Endothelial cell (in vitro differentiated cells): Measurements from ENCODE around the gene KDM4B. TPM values are rescaled to one million over a fixed set of nuclear protein-coding genes. Genes with fewer than 3 reads are reported as not detected.

Experiments used
- DNase-seq: peaks from one replicate; pipeline ENCODE4 v3.0.0; 2021; ENCODE audit warnings: low spot score
- H3K27ac Mint-ChIP-seq: one replicate; pipeline ENCODE4 v1.8.0; 2021; ENCODE audit warnings: mixed read lengths, inconsistent platforms; ENCODE audit not compliant: unreplicated experiment
- H3K27me3 Mint-ChIP-seq: one replicate; pipeline ENCODE4 v1.8.0; 2021; ENCODE audit warnings: mild to moderate bottlenecking, moderate library complexity, mixed read lengths, inconsistent platforms; ENCODE audit not compliant: unreplicated experiment
- H3K36me3 Mint-ChIP-seq: one replicate; pipeline ENCODE4 v1.8.0; 2021; ENCODE audit warnings: mild to moderate bottlenecking, low read depth, mixed read lengths, inconsistent platforms; ENCODE audit not compliant: unreplicated experiment
- H3K4me1 Mint-ChIP-seq: one replicate; pipeline ENCODE4 v1.8.0; 2021; ENCODE audit warnings: mild to moderate bottlenecking, mixed read lengths, inconsistent platforms; ENCODE audit not compliant: unreplicated experiment
- H3K4me3 Mint-ChIP-seq: one replicate; pipeline ENCODE4 v1.8.0; 2021; ENCODE audit warnings: mild to moderate bottlenecking, mixed read lengths, inconsistent platforms; ENCODE audit not compliant: unreplicated experiment
- H3K9me3 Mint-ChIP-seq: one replicate; pipeline ENCODE4 v1.8.0; 2021; ENCODE audit warnings: mixed read lengths, inconsistent platforms; ENCODE audit not compliant: unreplicated experiment
- CTCF ChIP-seq: fragments of 200-600 bp; sonication (generic); IDR thresholded peaks from one replicate; pipeline ENCODE4 v1.5.0; 2021; ENCODE audit warnings: antibody characterized with exemption; ENCODE audit not compliant: unreplicated experiment
- total RNA-seq: library from RNA; stranded (reverse); fragmentation: NEBNext Ultra II Directional; extraction: Animal tissue kit (Norgen Biotek cat#: 25700); gene quantifications from one replicate; pipeline ENCODE4 v1.2.1, GENCODE V29; 2021; ENCODE audit not compliant: unreplicated experiment

KDM4B gene
- total RNA-seq, 1 donor from 2014 or later, result 42.4 TPM

- Mint-ChIP-seq H3K36me3 (peaks cover 27% of the 10 kb centered on the region), H3K9me3 (no peaks in the 10 kb centered on the region), H3K27ac (no peak overlapping the region), H3K4me3 (no peak overlapping the region), H3K27me3 (peaks cover 4% of the 10 kb centered on the region), H3K4me1 (no peaks in the 10 kb centered on the region)
- no peak for TF ChIP-seq CTCF
- DNase-seq, result no peak
Measured at GRCh38 chr19:5141129-5141849, 172.4 kb downstream of the KDM4B start.

GRCh38 chr19:5141850-5142724, 173.2 kb downstream of the KDM4B start:
- DNase-seq, result no peak
- peaks cover 7% of the 10 kb centered on the region for H3K27me3 Mint-ChIP-seq
- H3K9me3 Mint-ChIP-seq, result no peaks in the 10 kb centered on the region
- H3K27ac Mint-ChIP-seq, result no peak overlapping the region
- H3K36me3 Mint-ChIP-seq, result peaks cover 30% of the 10 kb centered on the region
- TF ChIP-seq CTCF, result no peak
- no peak overlapping the region for H3K4me3 Mint-ChIP-seq
- no peaks in the 10 kb centered on the region for H3K4me1 Mint-ChIP-seq

GRCh38 chr19:5142725-5143097, 173.8 kb downstream of the KDM4B start:
- Mint-ChIP-seq H3K4me1 (no peaks in the 10 kb centered on the region), H3K27ac (no peak overlapping the region), H3K9me3 (no peaks in the 10 kb centered on the region), H3K36me3 (peaks cover 30% of the 10 kb centered on the region), H3K4me3 (no peak overlapping the region), H3K27me3 (peaks cover 9% of the 10 kb centered on the region)
- no peak for TF ChIP-seq CTCF
- DNase-seq, result no peak

- TF ChIP-seq CTCF, result no peak
- H3K9me3 Mint-ChIP-seq, result no peaks in the 10 kb centered on the region
- DNase-seq, result no peak
- H3K27me3 Mint-ChIP-seq, result peaks cover 9% of the 10 kb centered on the region
- H3K36me3 Mint-ChIP-seq, result peaks cover 20% of the 10 kb centered on the region
- H3K4me1 Mint-ChIP-seq, result no peaks in the 10 kb centered on the region
- H3K27ac Mint-ChIP-seq, result no peak overlapping the region
- no peak overlapping the region for H3K4me3 Mint-ChIP-seq
Measured at GRCh38 chr19:5143471-5144411, 174.8 kb downstream of the KDM4B start.
